ENCODE results near the gene SNED1.

GRCh38 chr2:240962300-240963064 lies 35.9 kb upstream of the SNED1 start:
- TF ChIP-seq CTCF (IDR thresholded peaks at IDR 0.05 in 4 of 5, conservative IDR thresholded peaks at IDR 0.05 in 1 of 5) (no peak), POLR2A (IDR thresholded peaks at IDR 0.05) (no peak)

Data from gastrocnemius medialis (tissue), 4 donors.